Epithelial cell of proximal tubule (primary cell): Measurements from ENCODE around the gene SNRPD3. TPM values are rescaled to one million over a fixed set of nuclear protein-coding genes. Genes with fewer than 3 reads are reported as not detected.
A peak's percentile ranks its signal among the peaks of the same experiment; 100 is the strongest.

Source experiments
- DNase-seq: peaks from one replicate; pipeline ENCODE4 v3.0.0-alpha.2; 2011; ENCODE audit warnings: low read depth
- H3K4me3 ChIP-seq: 2 replicates; pipeline ENCODE4 v1.5.1; 2011; ENCODE audit warnings: low read depth, mild to moderate bottlenecking, low read length
- CTCF ChIP-seq: conservative IDR thresholded peaks from 2 replicates; pipeline ENCODE4 v1.5.1; 2012; ENCODE audit warnings: low read depth, mild to moderate bottlenecking, low read length
- total RNA-seq: library from RNA; depleted of rRNA; stranded (reverse); fragments of >200 nt; gene quantifications from 2 replicates; pipeline ENCODE4 v1.2.3, GENCODE V29; 2015

SNRPD3 gene
- total RNA-seq, 1 donor from 2014 or later: 256 TPM

DNA sequence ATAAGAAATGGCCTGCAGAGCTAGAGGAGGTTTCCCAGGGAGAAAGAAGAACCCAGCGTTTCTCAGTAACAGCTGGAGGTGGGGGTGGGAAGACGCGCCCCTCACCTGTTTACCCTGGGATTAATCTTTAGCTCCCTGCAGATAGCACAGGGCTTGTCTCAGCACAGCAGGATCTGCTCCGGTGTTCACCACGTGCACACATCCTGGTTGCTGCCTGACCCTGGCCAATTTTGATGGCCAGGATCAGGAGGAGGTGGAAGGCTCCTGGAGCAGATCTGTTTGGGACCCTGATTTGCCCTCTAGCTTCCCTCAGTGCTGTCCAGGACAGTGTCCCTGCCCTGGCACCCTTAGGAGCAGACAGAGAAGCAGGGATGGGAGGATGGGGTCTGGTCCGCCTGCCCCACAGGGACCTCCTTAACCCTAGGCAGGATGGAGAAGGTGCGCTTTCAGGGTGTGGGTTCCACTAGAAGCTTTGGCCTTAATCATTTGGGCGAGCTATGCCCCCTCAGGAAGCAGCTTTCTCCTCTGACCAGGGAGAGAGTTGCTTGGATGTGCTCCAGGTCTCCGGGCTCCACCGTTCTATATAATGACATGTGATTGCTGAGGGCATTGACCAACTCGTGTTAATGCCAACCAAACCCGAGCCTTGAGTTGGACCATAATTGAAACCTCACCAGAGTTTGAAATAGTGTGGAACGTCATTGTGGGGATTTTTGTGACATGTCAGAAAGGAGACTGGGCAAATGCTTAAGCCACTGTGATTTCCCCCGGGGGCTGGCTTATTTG, 41.4 kb upstream of the SNRPD3 start:
- no peak for TF ChIP-seq CTCF
- DNase-seq: no peak
- no peak overlapping the region for H3K4me3 ChIP-seq

DNA sequence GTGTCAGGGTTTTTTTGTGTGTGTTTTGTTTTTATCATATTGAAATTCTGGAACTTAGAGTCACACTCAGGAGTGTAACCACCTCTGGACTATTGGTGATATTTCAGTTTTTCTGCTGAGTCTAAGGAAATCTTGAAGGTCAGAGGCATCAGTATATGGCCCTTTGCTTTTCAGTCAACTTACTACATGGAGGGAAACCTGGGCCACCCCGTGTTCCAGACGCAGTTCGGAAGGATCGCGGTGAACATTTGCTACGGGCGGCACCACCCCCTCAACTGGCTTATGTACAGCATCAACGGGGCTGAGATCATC, 40.8 kb upstream of the SNRPD3 start:
- no peak for DNase-seq
- H3K4me3 ChIP-seq: no peak overlapping the region
- TF ChIP-seq CTCF: no peak

DNA sequence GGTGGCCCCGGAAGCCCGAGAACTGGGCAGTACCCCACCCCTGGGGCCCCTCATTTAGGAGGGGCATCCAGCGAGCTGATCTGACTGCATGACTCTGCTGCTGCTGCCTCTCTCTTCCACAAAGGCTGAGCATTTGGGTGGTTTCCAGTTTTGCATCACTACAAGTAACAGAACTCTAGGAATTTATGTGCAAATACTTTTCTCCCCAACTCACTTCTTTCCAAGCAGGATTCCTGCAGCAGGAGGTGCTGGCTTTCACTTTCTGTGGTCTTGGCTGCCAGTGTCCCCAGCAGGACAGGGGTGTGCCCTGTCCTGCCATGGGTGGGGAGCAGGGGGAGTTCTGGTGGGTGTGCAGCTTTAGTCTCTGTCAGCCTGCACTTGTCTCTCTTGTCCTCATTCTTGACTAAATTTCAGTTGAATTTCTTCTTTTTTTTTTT, 39.5 kb upstream of the SNRPD3 start:
- peak; percentile 14 for TF ChIP-seq CTCF
- DNase-seq: peak; percentile 67
- H3K4me3 ChIP-seq: no peak overlapping the region

DNA sequence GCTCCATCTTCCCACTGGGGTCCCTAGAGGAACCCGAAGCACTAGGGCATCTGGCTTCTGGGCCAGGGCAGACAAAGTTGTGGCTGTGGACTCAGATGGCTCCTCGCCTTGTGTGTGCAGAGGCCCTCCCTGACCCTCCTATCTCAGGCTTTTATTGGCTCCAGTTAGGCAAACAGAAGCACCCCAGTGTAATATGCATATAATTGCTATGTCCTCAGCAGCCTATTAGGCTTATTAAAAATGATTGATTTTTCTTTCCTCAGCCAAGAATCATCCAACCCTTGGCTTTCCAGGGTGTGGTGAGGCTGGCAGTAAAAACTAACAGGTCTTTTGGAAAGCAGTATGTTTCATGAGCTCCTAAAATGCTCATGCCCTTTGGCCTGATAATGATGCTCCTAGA, 38.4 kb upstream of the SNRPD3 start:
- no peak for DNase-seq
- no peak for TF ChIP-seq CTCF
- H3K4me3 ChIP-seq: no peak overlapping the region

GRCh38 chr22:24518228-24518627, 37.6 kb upstream of the SNRPD3 start:
- TF ChIP-seq CTCF: no peak
- no peak for DNase-seq
- no peak overlapping the region for H3K4me3 ChIP-seq

DNA sequence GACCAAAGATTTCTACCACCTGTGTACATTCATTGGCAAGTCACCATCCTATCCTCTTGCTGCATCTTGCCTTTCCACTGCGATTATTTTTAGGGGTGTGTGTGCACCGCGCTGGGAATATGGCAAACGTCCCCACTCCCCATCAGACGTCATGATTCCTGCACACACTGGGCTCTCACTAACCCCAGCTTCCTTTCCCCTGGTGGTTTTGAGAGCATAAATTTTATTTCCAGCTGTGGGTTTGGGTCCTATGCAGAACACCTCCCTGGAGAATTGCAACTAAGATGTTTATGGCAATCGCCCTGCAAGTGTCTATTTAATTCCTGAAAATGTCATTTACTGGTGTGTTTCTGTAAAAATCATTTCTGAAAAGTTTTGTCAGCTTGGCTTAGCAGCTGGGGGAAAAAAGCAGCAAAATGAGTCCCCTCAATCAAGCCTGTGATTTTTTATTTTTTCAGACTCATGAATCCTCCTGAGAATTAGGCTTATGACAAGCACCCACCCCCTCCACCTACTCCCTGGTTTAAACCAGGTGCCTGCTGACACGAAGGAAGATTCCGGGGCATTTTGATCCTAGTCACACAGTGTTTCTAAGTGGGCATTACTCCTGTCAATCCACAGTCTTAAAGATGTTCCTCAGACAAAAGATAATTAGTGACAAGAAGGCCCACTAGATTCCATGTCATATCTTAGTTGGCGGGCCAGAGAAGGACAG, 36.9 kb upstream of the SNRPD3 start:
- DNase-seq: no peak
- TF ChIP-seq CTCF: no peak
- no peak overlapping the region for H3K4me3 ChIP-seq
